CD8-positive, alpha-beta memory T cell (primary cell): ENCODE measurements around the gene AXIN1. TPM values are rescaled to one million over a fixed set of nuclear protein-coding genes. Genes with fewer than 3 reads are reported as not detected.
"Not testable (repeated sequence)": the region's sequence is repeated elsewhere in the genome, so short reads cannot be mapped to it uniquely, and the experiment has no call there.

Experiments used
- CTCF ChIA-PET: fragments of 350-600 bp; sonication (Branson Sonifier 250); formaldehyde crosslinking; loops from one replicate; lab custom pipeline; 2021; ENCODE audit warnings: antibody characterized with exemption; lab: Charles Lee
- POLR2A ChIA-PET: fragments of 350-600 bp; sonication (Branson Sonifier 250); formaldehyde crosslinking; loops from one replicate; lab custom pipeline; 2021; ENCODE audit warnings: antibody characterized with exemption; lab: Charles Lee
- DNase-seq, 5 donors: peaks; one replicate each; pipeline versions ENCODE4 v3.0.0 to v3.0.0-alpha.2; 2020 to 2022; ENCODE audit warnings: mixed read lengths in 1 of 5
- H3K27ac ChIP-seq: one replicate; pipeline ENCODE4 v1.7.0; 2013; ENCODE audit warnings: low read depth, mild to moderate bottlenecking, low read length, moderate library complexity
- H3K27me3 ChIP-seq: 2 replicates; pipeline ENCODE4 v1.7.0; 2013; ENCODE audit warnings: low read length, mild to moderate bottlenecking; ENCODE audit not compliant: insufficient read depth, poor library complexity, severe bottlenecking
- H3K36me3 ChIP-seq: 2 replicates; pipeline ENCODE4 v1.7.0; 2013; ENCODE audit warnings: mild to moderate bottlenecking, low read length, moderate library complexity; ENCODE audit not compliant: insufficient read depth
- H3K4me1 ChIP-seq: 2 replicates; pipeline ENCODE4 v1.7.0; 2013; ENCODE audit warnings: mild to moderate bottlenecking, low read length, moderate library complexity; ENCODE audit not compliant: insufficient read depth
- H3K4me3 ChIP-seq: 2 replicates; pipeline ENCODE4 v1.7.0; 2013; ENCODE audit warnings: mild to moderate bottlenecking, low read length
- H3K9me3 ChIP-seq: 2 replicates; pipeline ENCODE4 v1.7.0; 2013; ENCODE audit warnings: mild to moderate bottlenecking, low read length
- H3K27ac Mint-ChIP-seq, 8 donors: one replicate each; pipeline ENCODE4 v1.8.0; 2020 to 2021; ENCODE audit warnings: mixed read lengths in 8 of 8, mild to moderate bottlenecking in 6 of 8, inconsistent platforms in 3 of 8, moderate library complexity in 3 of 8
- H3K27me3 Mint-ChIP-seq, 2 donors: one replicate each; pipeline ENCODE4 v1.8.0; 2020 to 2021; ENCODE audit warnings: mixed read lengths in 2 of 2, mild to moderate bottlenecking in 1 of 2, moderate library complexity in 1 of 2
- H3K36me3 Mint-ChIP-seq, 3 donors: one replicate each; pipeline ENCODE4 v1.8.0; 2020 to 2021; ENCODE audit warnings: mixed read lengths in 3 of 3, inconsistent platforms in 1 of 3, mild to moderate bottlenecking in 1 of 3
- H3K4me1 Mint-ChIP-seq, 3 donors: one replicate each; pipeline ENCODE4 v1.8.0; 2020 to 2021; ENCODE audit warnings: mixed read lengths in 3 of 3, inconsistent platforms in 1 of 3, mild to moderate bottlenecking in 1 of 3
- H3K4me3 Mint-ChIP-seq, 7 donors: one replicate each; pipeline ENCODE4 v1.8.0; 2020 to 2021; ENCODE audit warnings: mixed read lengths in 7 of 7, mild to moderate bottlenecking in 6 of 7, moderate library complexity in 4 of 7, inconsistent platforms in 2 of 7
- H3K9me3 Mint-ChIP-seq, 5 donors: one replicate each; pipeline ENCODE4 v1.8.0; 2020 to 2022; ENCODE audit warnings: mixed read lengths in 5 of 5, mild to moderate bottlenecking in 3 of 5, moderate library complexity in 2 of 5, inconsistent platforms in 1 of 5
- polyA plus RNA-seq: library from polyadenylated mRNA; unstranded; fragments of 300-500 nt; fragmentation: Illumina TruSeq; gene quantifications from one replicate; pipeline ENCODE4 v1.2.3, GENCODE V29; 2021
- total RNA-seq, 2 experiments: library from RNA; stranded (reverse); gene quantifications; one replicate each; pipeline ENCODE4 v1.2.3, GENCODE V29; 2021

AXIN1 gene
- total and polyA plus RNA-seq, 3 experiments from 2014 or later, result 6.9 to 26.3 (median 24.7) TPM

DNA sequence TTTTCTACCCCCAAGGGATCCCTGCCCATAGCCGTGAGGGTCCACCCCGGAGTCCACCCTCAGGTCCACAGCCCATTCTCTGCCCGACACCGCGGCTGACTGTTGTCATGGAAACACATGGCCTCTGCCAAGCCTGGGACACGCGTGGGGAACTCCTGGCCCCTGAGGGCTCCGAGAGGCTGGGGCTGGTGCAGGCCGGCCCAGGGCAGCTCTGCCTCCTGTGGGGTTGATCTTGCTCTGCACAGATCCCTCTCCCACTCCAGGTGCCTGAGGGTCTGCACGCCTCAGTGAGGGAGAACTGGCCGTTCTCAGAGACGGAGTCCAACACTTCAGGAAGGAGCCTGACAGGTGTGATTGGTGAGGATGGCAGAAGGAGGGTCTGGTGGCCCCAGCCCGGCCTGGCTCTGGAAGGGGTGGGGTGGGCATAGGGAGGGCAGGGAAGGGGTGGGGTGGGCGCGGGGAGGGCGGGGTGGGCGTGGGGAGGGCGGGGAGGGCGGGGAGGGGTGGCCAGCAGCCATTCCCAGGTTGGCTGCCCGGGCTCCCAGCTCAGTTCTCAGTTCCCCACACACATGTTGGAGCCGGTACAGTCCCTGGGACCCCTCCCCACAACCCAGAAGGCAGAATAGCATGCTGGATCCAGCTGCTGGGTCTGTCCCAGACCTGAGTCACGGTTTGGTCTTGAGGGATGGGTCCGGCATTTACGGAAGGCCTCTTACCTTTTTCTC is 11.4 kb upstream of the AXIN1 start:
- Histone ChIP-seq H3K36me3 (no peaks in the 10 kb centered on the region), H3K4me3 (no peak overlapping the region), H3K9me3 (no peaks in the 10 kb centered on the region), H3K27ac (no peak overlapping the region), H3K27me3 (no peaks in the 10 kb centered on the region), H3K4me1 (peaks cover 4% of the 10 kb centered on the region)
- CTCF ChIA-PET, result interaction anchor here (1.6 to 5.0 kb wide), 2 partner anchors 15 to 258 kb away, joined by 3 to 39 read pairs; no protein-coding TSS in a partner anchor
- no peak overlapping the region for H3K27ac Mint-ChIP-seq
- H3K36me3 Mint-ChIP-seq, result peaks cover 0 to 25% (median 1%) of the 10 kb centered on the region in 3 donors
- DNase-seq, result no peak
- no peaks in the 10 kb centered on the region for H3K9me3 Mint-ChIP-seq
- H3K4me1 Mint-ChIP-seq, result peaks cover 6 to 7% (median 6%) of the 10 kb centered on the region in 3 donors
- H3K27me3 Mint-ChIP-seq, result peaks cover 1 to 3% of the 10 kb centered on the region in 2 donors
- POLR2A ChIA-PET, result no interaction called here
- H3K4me3 Mint-ChIP-seq, result no peak overlapping the region

- Histone ChIP-seq H3K27ac (no peak overlapping the region), H3K36me3 (no peaks in the 10 kb centered on the region), H3K27me3 (no peaks in the 10 kb centered on the region), H3K4me3 (no peak overlapping the region), H3K4me1 (peaks cover 4% of the 10 kb centered on the region), H3K9me3 (no peaks in the 10 kb centered on the region)
- no peak for DNase-seq
- H3K4me3 Mint-ChIP-seq, result no peak overlapping the region
- H3K9me3 Mint-ChIP-seq, result no peaks in the 10 kb centered on the region
- peaks cover 0 to 18% (median 1%) of the 10 kb centered on the region in 3 donors for H3K36me3 Mint-ChIP-seq
- CTCF ChIA-PET, result interaction anchor here (1.1 to 5.0 kb wide), 8 partner anchors 15 to 266 kb away, joined by 3 to 39 read pairs (median 3); partner anchors contain the start of genes DECR2 and FAM234A
- POLR2A ChIA-PET, result no interaction called here
- peaks cover 1 to 3% of the 10 kb centered on the region in 2 donors for H3K27me3 Mint-ChIP-seq
- peaks cover 6 to 7% (median 6%) of the 10 kb centered on the region in 3 donors for H3K4me1 Mint-ChIP-seq
- H3K27ac Mint-ChIP-seq, result no peak overlapping the region
These were observed 10.7 kb upstream of the AXIN1 start for GRCh38 chr16:363110-363765.

DNA sequence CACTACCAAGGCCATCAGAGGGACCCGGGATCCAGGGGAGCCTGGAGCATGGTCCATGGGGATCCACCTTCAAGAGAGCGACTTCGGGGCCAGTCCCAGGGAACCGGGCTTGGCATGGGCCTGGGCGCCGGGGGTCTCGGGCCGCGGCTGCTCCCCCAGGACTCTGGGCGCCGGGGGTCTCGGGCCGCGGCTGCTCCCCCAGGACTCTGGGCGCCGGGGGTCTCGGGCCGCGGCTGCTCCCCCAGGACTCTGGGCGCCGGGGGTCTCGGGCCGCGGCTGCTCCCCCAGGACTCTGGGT is 10.1 kb upstream of the AXIN1 start:
- not testable (repeated sequence) for H3K4me3 ChIP-seq, H3K9me3 ChIP-seq, DNase-seq, H3K27me3 Mint-ChIP-seq, H3K27ac Mint-ChIP-seq, H3K9me3 Mint-ChIP-seq, H3K4me1 Mint-ChIP-seq, H3K27me3 ChIP-seq, H3K4me1 ChIP-seq, H3K4me3 Mint-ChIP-seq, H3K27ac ChIP-seq, H3K36me3 ChIP-seq
- CTCF ChIA-PET, result interaction anchor here (0.7 to 5.0 kb wide), 21 partner anchors 8 to 268 kb away, joined by 3 to 39 read pairs (median 3); partner anchors contain the start of genes DECR2, FAM234A, LUC7L and MRPL28
- peaks cover 0 to 13% (median 1%) of the 10 kb centered on the region in 3 donors for H3K36me3 Mint-ChIP-seq
- POLR2A ChIA-PET, result interaction anchor here (1.5 kb wide), 1 partner anchor 256 kb away, joined by 3 read pairs; no protein-coding TSS in a partner anchor

GRCh38 chr16:361872-362701 is 9.6 kb upstream of the AXIN1 start:
- Mint-ChIP-seq H3K4me3 (peak overlapping the region in 4 of 7 donors; percentile 25 to 66 (median 44)), H3K27me3 (peaks cover 1 to 3% of the 10 kb centered on the region in 2 donors), H3K27ac (peak overlapping the region in 5 of 8 donors; percentile 36 to 83 (median 74)), H3K36me3 (peaks cover 0 to 7% (median under 1%) of the 10 kb centered on the region in 3 donors), H3K4me1 (peaks cover 6% of the 10 kb centered on the region in 3 donors), H3K9me3 (no peaks in the 10 kb centered on the region)
- ChIA-PET POLR2A (interaction anchor here (1.5 kb wide), 1 partner anchor 255 kb away, joined by 3 read pairs; no protein-coding TSS in a partner anchor), CTCF (interaction anchor here (0.7 to 5.0 kb wide), 24 partner anchors 8 to 306 kb away, joined by 3 to 39 read pairs (median 3); partner anchors contain the start of genes DECR2, FAM234A, LUC7L and MRPL28)
- DNase-seq, result peak; percentile 43 to 81 (median 62)
- Histone ChIP-seq H3K9me3 (no peaks in the 10 kb centered on the region), H3K27ac (no peak overlapping the region), H3K36me3 (no peaks in the 10 kb centered on the region), H3K27me3 (no peaks in the 10 kb centered on the region), H3K4me3 (no peak overlapping the region), H3K4me1 (peaks cover 4% of the 10 kb centered on the region)

DNA sequence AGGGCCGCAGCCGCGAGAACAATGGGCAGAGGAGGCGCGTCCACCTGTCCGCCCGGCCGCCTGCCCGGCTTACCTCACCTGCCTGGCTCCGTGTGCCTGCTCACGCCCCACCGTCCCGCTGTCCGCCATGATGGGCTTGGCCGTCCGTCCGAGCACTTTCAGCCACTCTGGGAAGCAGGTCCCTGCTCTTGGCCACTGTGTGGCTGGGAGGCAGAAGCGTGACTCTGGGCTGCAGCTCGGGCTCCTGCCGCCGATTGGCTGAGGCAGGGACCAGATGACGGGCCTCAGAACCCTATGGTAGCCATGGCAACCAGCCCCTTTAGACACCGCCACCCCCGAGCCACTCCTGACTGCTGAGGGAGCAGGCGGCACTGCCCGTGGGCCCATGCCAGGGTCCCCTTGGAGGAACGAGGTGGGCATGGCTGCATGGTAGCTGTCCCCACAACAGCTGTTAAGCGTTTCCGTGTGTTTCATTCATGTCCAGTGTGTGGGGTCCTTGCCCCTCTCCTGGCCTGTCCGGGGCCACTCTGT is 8.9 kb upstream of the AXIN1 start:
- POLR2A ChIA-PET, result interaction anchor here (1.5 kb wide), 1 partner anchor 254 kb away, joined by 3 read pairs; no protein-coding TSS in a partner anchor

DNA sequence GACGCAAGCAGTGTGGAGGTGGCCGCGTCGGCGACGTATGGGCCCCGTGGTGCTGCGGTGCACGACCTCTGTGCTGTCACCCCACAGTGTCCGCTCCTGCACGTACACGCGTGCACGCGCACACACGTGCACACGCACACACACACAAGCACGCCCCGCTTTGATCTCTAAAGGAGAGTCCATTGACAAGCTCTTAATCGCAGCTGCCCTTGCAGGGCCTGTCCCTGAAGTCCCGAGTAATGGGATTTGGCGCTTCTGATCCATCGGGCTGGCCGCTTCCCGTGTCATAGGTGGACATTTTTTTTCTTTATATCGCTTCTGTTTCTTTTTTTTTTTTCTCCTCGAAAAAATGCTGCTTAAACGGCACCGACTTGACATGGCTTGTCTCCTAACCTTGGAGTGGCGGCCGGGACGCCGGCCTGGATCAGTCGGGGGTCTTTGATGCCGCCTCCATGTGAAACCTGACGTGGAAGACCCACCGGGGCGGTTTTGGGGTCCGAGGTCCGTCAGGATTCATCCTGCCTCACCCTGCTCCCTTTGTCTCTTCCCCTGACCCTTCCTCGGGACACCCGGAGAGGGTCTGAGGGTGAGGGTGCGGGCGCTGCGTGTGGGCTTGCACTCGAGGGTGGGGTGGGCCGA is 8.3 kb upstream of the AXIN1 start:
- Histone ChIP-seq H3K36me3 (no peaks in the 10 kb centered on the region), H3K27ac (no peak overlapping the region), H3K9me3 (no peaks in the 10 kb centered on the region), H3K4me1 (peaks cover 15% of the 10 kb centered on the region), H3K4me3 (no peak overlapping the region), H3K27me3 (no peaks in the 10 kb centered on the region)
- no peaks in the 10 kb centered on the region for H3K36me3 Mint-ChIP-seq
- H3K4me1 Mint-ChIP-seq, result peaks cover 9 to 11% (median 11%) of the 10 kb centered on the region in 3 donors
- peak overlapping the region in 1 of 8 donors; percentile 78 for H3K27ac Mint-ChIP-seq
- ChIA-PET CTCF (interaction anchor here (1.0 to 5.0 kb wide), 6 partner anchors 11 to 255 kb away, joined by 3 to 39 read pairs (median 8); partner anchors contain the start of gene LUC7L), POLR2A (no interaction called here)
- no peaks in the 10 kb centered on the region for H3K9me3 Mint-ChIP-seq
- peaks cover 1 to 3% of the 10 kb centered on the region in 2 donors for H3K27me3 Mint-ChIP-seq
- DNase-seq, result no peak
- no peak overlapping the region for H3K4me3 Mint-ChIP-seq

More for the DNA sequence above, 8.9 kb upstream of the AXIN1 start:
- H3K4me1 Mint-ChIP-seq, result peaks cover 7 to 8% (median 8%) of the 10 kb centered on the region in 3 donors
- no peaks in the 10 kb centered on the region for H3K9me3 Mint-ChIP-seq
- H3K36me3 ChIP-seq, result no peaks in the 10 kb centered on the region
- no peak overlapping the region for H3K4me3 Mint-ChIP-seq
- H3K36me3 Mint-ChIP-seq, result peaks cover 0 to under 1% (median 0%) of the 10 kb centered on the region in 3 donors
- peaks cover 9% of the 10 kb centered on the region for H3K4me1 ChIP-seq
- H3K27ac ChIP-seq, result no peak overlapping the region
- peak overlapping the region in 1 of 8 donors; percentile 64 for H3K27ac Mint-ChIP-seq
- peaks cover 1 to 3% of the 10 kb centered on the region in 2 donors for H3K27me3 Mint-ChIP-seq
- DNase-seq, result no peak
- H3K27me3 ChIP-seq, result no peaks in the 10 kb centered on the region
- H3K4me3 ChIP-seq, result no peak overlapping the region
- H3K9me3 ChIP-seq, result no peaks in the 10 kb centered on the region
- CTCF ChIA-PET, result interaction anchor here (0.7 to 5.0 kb wide), 15 partner anchors 9 to 305 kb away, joined by 3 to 39 read pairs (median 5); partner anchors contain the start of genes FAM234A, LUC7L and MRPL28
